SH-SY5Y (cell line): Measurements from ENCODE around the gene TOM1L2.

Experiments
- GATA2 ChIP-seq: IDR thresholded peaks from 2 replicates; pipeline ENCODE4 v1.6.1; 2011; ENCODE audit warnings: mild to moderate bottlenecking, low read depth, low read length
- GATA3 ChIP-seq: IDR thresholded peaks from 2 replicates; pipeline ENCODE4 v1.6.1; 2011; ENCODE audit warnings: low read depth, mild to moderate bottlenecking, low read length, moderate library complexity

- no peak for TF ChIP-seq GATA2
- TF ChIP-seq GATA3 = no peak
These were observed 127.7 kb downstream of the TOM1L2 start for GRCh38 chr17:17844500-17844899.
